ENCODE results near the gene TAAR2. TPM values are rescaled to one million over a fixed set of nuclear protein-coding genes. Genes with fewer than 3 reads are reported as not detected.

Gene TAAR2
- total and polyA plus RNA-seq, 2 of the 13 experiments (the other 11 are each of a cell fraction or from before 2014, with no cell fraction given): not detected

DNA sequence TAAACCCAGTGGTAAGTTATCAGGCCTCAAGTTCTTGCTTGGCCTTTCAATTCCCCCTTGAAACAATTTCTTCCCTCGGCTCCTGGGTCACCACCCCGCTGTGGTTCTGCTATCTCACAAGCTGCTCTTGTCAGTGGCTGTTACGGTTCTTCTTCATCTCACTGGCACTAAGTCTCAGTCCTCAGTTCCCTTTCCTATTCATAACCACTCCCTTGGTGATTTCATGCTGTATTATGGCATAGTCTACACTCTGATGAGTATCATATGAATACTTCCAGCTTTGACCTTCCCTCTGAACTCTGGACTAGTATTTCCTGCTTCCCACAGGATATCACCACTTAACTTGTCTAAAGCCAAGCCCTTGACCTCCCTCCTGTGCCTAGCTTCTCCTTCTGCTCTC, 27.0 kb upstream of the TAAR2 start:
- Histone ChIP-seq H3K9ac (ENCODE audit: insufficient read depth, low read depth, low read length) (no peak overlapping the region), H3K79me2 (ENCODE audit: insufficient read depth, low read length) (no peaks in the 10 kb centered on the region), H4K20me1 (ENCODE audit: insufficient read depth, low read length) (no peaks in the 10 kb centered on the region), H3K9me3 (ENCODE audit: low read length) (no peaks in the 10 kb centered on the region), H2AFZ (ENCODE audit: low read length) (no peak overlapping the region), H3K4me2 (ENCODE audit: low read depth, low read length) (no peak overlapping the region), H3K4me1 (ENCODE audit: insufficient read depth, low read length) (no peaks in the 10 kb centered on the region), H3K27ac (ENCODE audit: extremely low read length, insufficient read depth, low read length) (no peak overlapping the region), H3K36me3 (replicated peaks in 1 of 2; ENCODE audit: control insufficient read depth in 1 of 2, insufficient read depth in 2 of 2, low read length in 2 of 2) (no peaks in the 10 kb centered on the region), H3K27me3 (ENCODE audit: control insufficient read depth in 1 of 2, insufficient read depth in 2 of 2, low read length in 2 of 2) (0 out of 5 replicates have a peak, but pooled peaks cover 0 to 4% of the 10 kb centered on the region in 2 experiments), H3K4me3 (replicated peaks in 1 of 3; ENCODE audit: insufficient read depth in 1 of 3, low read depth in 2 of 3, low read length in 3 of 3) (no peak overlapping the region)
- in situ Hi-C loops (cut with HindIII; ENCODE audit: extremely low pct_ligation_motif_present, low pct_unique_long_range_greater_than_20kb): no loop called here
- no TSS peak for BruUV-seq (replicated peaks)
- no peak for DNase-seq (ENCODE audit: low spot score)
- 4% methylated on average over 3 of the region's 3 CpGs for WGBS (ENCODE audit: low lambda C conversion rate)
- ATAC-seq: no peak
- POLR2A ChIA-PET: no interaction called here
- TF ChIP-seq, protein P1, sequence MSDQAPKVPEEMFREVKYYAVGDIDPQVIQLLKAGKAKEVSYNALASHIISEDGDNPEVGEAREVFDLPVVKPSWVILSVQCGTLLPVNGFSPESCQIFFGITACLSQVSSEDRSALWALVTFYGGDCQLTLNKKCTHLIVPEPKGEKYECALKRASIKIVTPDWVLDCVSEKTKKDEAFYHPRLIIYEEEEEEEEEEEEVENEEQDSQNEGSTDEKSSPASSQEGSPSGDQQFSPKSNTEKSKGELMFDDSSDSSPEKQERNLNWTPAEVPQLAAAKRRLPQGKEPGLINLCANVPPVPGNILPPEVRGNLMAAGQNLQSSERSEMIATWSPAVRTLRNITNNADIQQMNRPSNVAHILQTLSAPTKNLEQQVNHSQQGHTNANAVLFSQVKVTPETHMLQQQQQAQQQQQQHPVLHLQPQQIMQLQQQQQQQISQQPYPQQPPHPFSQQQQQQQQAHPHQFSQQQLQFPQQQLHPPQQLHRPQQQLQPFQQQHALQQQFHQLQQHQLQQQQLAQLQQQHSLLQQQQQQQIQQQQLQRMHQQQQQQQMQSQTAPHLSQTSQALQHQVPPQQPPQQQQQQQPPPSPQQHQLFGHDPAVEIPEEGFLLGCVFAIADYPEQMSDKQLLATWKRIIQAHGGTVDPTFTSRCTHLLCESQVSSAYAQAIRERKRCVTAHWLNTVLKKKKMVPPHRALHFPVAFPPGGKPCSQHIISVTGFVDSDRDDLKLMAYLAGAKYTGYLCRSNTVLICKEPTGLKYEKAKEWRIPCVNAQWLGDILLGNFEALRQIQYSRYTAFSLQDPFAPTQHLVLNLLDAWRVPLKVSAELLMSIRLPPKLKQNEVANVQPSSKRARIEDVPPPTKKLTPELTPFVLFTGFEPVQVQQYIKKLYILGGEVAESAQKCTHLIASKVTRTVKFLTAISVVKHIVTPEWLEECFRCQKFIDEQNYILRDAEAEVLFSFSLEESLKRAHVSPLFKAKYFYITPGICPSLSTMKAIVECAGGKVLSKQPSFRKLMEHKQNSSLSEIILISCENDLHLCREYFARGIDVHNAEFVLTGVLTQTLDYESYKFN (CRISPR knock-in tag; conservative IDR thresholded peaks at IDR 0.05): no peak
- no peak for TF ChIP-seq CEBPG (CRISPR knock-in tag; IDR thresholded peaks at IDR 0.05)
- TF ChIP-seq POLR2G (IDR thresholded peaks at IDR 0.05; ENCODE audit: low read depth, low read length): no peak
- peak; percentile 38; the same call in 1 of the 2 replicates for TF ChIP-seq ZNF7 (CRISPR knock-in tag; IDR thresholded peaks at IDR 0.05)
- TF ChIP-seq, protein P2, sequence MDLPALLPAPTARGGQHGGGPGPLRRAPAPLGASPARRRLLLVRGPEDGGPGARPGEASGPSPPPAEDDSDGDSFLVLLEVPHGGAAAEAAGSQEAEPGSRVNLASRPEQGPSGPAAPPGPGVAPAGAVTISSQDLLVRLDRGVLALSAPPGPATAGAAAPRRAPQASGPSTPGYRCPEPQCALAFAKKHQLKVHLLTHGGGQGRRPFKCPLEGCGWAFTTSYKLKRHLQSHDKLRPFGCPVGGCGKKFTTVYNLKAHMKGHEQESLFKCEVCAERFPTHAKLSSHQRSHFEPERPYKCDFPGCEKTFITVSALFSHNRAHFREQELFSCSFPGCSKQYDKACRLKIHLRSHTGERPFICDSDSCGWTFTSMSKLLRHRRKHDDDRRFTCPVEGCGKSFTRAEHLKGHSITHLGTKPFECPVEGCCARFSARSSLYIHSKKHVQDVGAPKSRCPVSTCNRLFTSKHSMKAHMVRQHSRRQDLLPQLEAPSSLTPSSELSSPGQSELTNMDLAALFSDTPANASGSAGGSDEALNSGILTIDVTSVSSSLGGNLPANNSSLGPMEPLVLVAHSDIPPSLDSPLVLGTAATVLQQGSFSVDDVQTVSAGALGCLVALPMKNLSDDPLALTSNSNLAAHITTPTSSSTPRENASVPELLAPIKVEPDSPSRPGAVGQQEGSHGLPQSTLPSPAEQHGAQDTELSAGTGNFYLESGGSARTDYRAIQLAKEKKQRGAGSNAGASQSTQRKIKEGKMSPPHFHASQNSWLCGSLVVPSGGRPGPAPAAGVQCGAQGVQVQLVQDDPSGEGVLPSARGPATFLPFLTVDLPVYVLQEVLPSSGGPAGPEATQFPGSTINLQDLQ (CRISPR knock-in tag; IDR thresholded peaks at IDR 0.05): no peak
- TF ChIP-seq ZNF282 (IDR thresholded peaks at IDR 0.05; ENCODE audit: partially characterized antibody): no peak
- intact Hi-C loops (cut with micrococcal nuclease; ENCODE audit: unreplicated experiment): no loop called here
- no peak for FAIRE-seq
- CTCF ChIA-PET (ENCODE audit: low intra/inter-chr PET ratio, low total read pairs): no interaction called here
